Measurements from ENCODE around the gene HSD17B13.

Gene HSD17B13, protein sequence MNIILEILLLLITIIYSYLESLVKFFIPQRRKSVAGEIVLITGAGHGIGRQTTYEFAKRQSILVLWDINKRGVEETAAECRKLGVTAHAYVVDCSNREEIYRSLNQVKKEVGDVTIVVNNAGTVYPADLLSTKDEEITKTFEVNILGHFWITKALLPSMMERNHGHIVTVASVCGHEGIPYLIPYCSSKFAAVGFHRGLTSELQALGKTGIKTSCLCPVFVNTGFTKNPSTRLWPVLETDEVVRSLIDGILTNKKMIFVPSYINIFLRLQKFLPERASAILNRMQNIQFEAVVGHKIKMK

GRCh38 chr4:87322754-87323153 is at the start of gene HSD17B13:
HSD17B13 (minus strand) TSS chr4:87322882; CDS start chr4:87322841, 41 bp downstream.
- no peak within 1 kb of the TSS for H3K4me3 ChIP-seq (ENCODE audit: low read length)
- DNase-seq (ENCODE audit: low read depth): no peak
- TF ChIP-seq CTCF (conservative IDR thresholded peaks at IDR 0.05; ENCODE audit: low read depth, low read length): no peak

GRCh38 chr4:87370068-87370467 is 47.4 kb upstream of the HSD17B13 start:
- H3K4me3 ChIP-seq (ENCODE audit: low read length): no peak overlapping the region
- TF ChIP-seq CTCF (conservative IDR thresholded peaks at IDR 0.05; ENCODE audit: low read depth, low read length): no peak
- no peak for DNase-seq (ENCODE audit: low read depth)

DNA sequence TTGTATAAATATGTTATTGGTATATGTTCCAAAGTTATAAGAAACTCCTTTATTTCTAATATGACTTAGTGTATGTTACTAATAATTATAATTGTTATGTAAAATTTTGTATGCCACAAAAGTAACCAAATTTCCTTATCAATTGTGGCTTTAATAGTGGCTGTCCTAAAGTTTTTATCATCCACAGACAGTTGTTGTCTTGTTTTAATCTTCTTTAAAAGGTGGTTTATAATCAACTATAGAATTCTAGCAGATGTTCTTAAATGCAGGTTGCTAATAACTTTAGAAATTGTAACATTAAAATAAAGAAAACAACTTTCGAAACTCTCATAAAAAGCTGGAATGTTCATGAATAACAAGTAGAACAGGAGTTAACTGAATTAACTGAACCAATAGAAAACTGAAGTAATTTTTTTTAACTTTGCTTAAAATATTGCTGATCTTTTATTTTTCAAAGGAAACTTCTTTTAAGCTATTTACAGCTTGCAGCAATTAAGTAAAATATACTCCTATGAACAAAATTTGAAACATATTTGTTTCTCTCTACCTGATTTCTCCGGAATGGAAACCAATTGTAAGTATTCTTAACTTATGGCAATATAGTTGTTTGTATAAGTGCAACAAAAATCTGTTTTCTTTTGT is 44.0 kb upstream of the HSD17B13 start:
- no peak for DNase-seq (ENCODE audit: low read depth)
- TF ChIP-seq CTCF (conservative IDR thresholded peaks at IDR 0.05; ENCODE audit: low read depth, low read length): no peak
- H3K4me3 ChIP-seq (ENCODE audit: low read length): no peak overlapping the region

DNA sequence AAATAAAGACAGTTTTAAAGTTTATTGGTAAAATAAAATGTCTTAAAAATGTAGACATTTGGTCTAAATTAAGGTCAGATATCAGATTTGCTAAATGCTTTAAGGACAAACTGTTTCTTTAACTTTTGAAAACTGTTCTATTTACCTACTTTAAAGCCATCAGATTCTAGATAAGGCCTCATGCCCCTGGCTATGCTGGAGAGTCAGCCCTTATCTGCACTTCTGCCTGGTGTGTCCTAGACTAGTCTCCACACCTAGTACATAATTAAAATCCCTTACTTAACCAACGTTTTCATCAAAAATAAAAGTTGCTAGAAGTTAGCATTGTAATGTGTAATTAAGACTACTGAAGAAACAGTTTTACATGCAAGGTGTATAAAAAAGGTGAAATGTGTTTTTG is 42.7 kb upstream of the HSD17B13 start:
- no peak for DNase-seq (ENCODE audit: low read depth)
- no peak for TF ChIP-seq CTCF (conservative IDR thresholded peaks at IDR 0.05; ENCODE audit: low read depth, low read length)

DNA sequence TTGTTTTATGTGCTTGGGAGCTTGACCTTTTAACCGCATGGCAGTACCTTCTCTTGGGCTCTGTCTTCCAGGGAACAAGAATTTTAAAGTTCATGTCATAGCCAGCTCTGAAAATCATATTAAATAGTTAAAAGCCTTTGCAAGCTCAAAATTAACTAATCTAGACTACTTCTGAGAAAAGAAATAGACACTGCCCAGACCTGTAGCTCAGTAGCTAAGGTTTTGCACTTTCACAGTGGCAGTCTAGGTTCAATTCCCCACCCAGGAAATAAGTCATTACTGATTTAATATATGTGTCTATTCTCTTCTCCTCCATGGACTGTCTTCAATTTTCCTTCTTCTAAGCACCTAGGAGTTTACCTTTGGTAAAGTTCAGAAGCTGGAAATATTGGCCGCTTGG is 40.9 kb upstream of the HSD17B13 start:
- TF ChIP-seq CTCF (conservative IDR thresholded peaks at IDR 0.05; ENCODE audit: low read depth, low read length): no peak
- no peak overlapping the region for H3K4me3 ChIP-seq (ENCODE audit: low read length)
- no peak for DNase-seq (ENCODE audit: low read depth)

More for the DNA sequence above, 42.7 kb upstream of the HSD17B13 start:
- no peak overlapping the region for H3K4me3 ChIP-seq (ENCODE audit: low read length)

GRCh38 chr4:87360338-87360935 is 37.8 kb upstream of the HSD17B13 start:
- TF ChIP-seq CTCF (conservative IDR thresholded peaks at IDR 0.05; ENCODE audit: low read depth, low read length): no peak
- no peak overlapping the region for H3K4me3 ChIP-seq (ENCODE audit: low read length)
- DNase-seq (ENCODE audit: low read depth): no peak
